Epithelial cell of esophagus (primary cell): Measurements from ENCODE around the gene CNTNAP5.

Source experiments
- DNase-seq: peaks from one replicate; pipeline ENCODE4 v3.0.0; 2010; ENCODE audit warnings: low read depth
- H3K4me3 ChIP-seq: 2 replicates; pipeline ENCODE4 v1.5.1; 2011; ENCODE audit warnings: mild to moderate bottlenecking, low read length, control low read depth
- CTCF ChIP-seq: IDR thresholded peaks from 2 replicates; pipeline ENCODE4 v1.5.1; 2011; ENCODE audit warnings: low read depth, mild to moderate bottlenecking, low read length, control low read depth, inconsistent platforms; ENCODE audit not compliant: insufficient read depth; ENCODE audit errors: missing control alignments

CNTNAP5 gene

GRCh38 chr2:124702777-124703176 lies 677.7 kb downstream of the CNTNAP5 start:
- H3K4me3 ChIP-seq, result no peak overlapping the region
- no peak for DNase-seq
- no peak for TF ChIP-seq CTCF

- no peak overlapping the region for H3K4me3 ChIP-seq
- DNase-seq, result no peak
- no peak for TF ChIP-seq CTCF
These were observed 679.2 kb downstream of the CNTNAP5 start for GRCh38 chr2:124704071-124704925.

GRCh38 chr2:124708661-124709060 lies 683.6 kb downstream of the CNTNAP5 start:
- no peak for TF ChIP-seq CTCF
- no peak overlapping the region for H3K4me3 ChIP-seq
- DNase-seq, result no peak

GRCh38 chr2:124713969-124714368 lies 688.9 kb downstream of the CNTNAP5 start:
- H3K4me3 ChIP-seq, result no peak overlapping the region
- no peak for TF ChIP-seq CTCF
- no peak for DNase-seq

GRCh38 chr2:124725187-124725586 lies 700.1 kb downstream of the CNTNAP5 start:
- DNase-seq, result no peak
- no peak overlapping the region for H3K4me3 ChIP-seq
- no peak for TF ChIP-seq CTCF

GRCh38 chr2:124740636-124741035 lies 715.5 kb downstream of the CNTNAP5 start:
- no peak overlapping the region for H3K4me3 ChIP-seq
- TF ChIP-seq CTCF, result no peak
- DNase-seq, result no peak

- no peak for TF ChIP-seq CTCF
- no peak for DNase-seq
- H3K4me3 ChIP-seq, result no peak overlapping the region
These were observed 728.8 kb downstream of the CNTNAP5 start for GRCh38 chr2:124753842-124754241.
